Breast epithelium (tissue), 3 donors: Measurements from ENCODE around the gene CDKN2AIP.

Experiments
- CTCF ChIP-seq, 3 donors: fragments of 450-650 bp; IDR thresholded peaks; one replicate each; pipeline ENCODE4 v1.5.1; 2016 to 2017; ENCODE audit warnings: antibody characterized with exemption in 3 of 3, mild to moderate bottlenecking in 3 of 3, moderate library complexity in 3 of 3
- POLR2AphosphoS5 ChIP-seq, 3 donors: sonication (generic); formaldehyde crosslinking; IDR thresholded peaks; one replicate each; pipeline ENCODE4 v1.6.1; 2017; ENCODE audit warnings: antibody characterized with exemption in 3 of 3

GRCh38 chr4:183493246-183493645 is 48.8 kb downstream of the CDKN2AIP start:
- TF ChIP-seq POLR2AphosphoS5 (IDR thresholded peaks at IDR 0.05) (no peak), CTCF (IDR thresholded peaks at IDR 0.05) (no peak)
